Type B pancreatic cell (in vitro differentiated cells): ENCODE measurements around the gene PAFAH1B1. TPM values are rescaled to one million over a fixed set of nuclear protein-coding genes. Genes with fewer than 3 reads are reported as not detected.

Source experiments
- DNase-seq: peaks from one replicate; pipeline ENCODE4 v3.0.0; 2021; ENCODE audit warnings: mixed read lengths; ENCODE audit not compliant: unreplicated experiment; ENCODE audit errors: extremely low spot score
- H3K27ac Mint-ChIP-seq: 2 replicates; pipeline ENCODE4 v1.8.0; 2021; ENCODE audit warnings: mild to moderate bottlenecking, mixed read lengths
- H3K27me3 Mint-ChIP-seq: 2 replicates; pipeline ENCODE4 v1.8.0; 2021; ENCODE audit warnings: mixed read lengths
- H3K36me3 Mint-ChIP-seq: 2 replicates; pipeline ENCODE4 v1.8.0; 2021; ENCODE audit warnings: mixed read lengths
- H3K4me1 Mint-ChIP-seq: one replicate; pipeline ENCODE4 v1.8.0; 2021; ENCODE audit warnings: mixed read lengths; ENCODE audit not compliant: unreplicated experiment
- H3K4me3 Mint-ChIP-seq: 2 replicates; pipeline ENCODE4 v1.8.0; 2021; ENCODE audit warnings: mild to moderate bottlenecking, mixed read lengths
- H3K9me3 Mint-ChIP-seq: 2 replicates; pipeline ENCODE4 v1.8.0; 2021; ENCODE audit warnings: mixed read lengths
- total RNA-seq: library from RNA; stranded (reverse); gene quantifications from 2 replicates; pipeline ENCODE4 v1.2.1, GENCODE V29; 2021; ENCODE audit warnings: low replicate concordance
- TF ChIP-seq, protein P1 (sequence below): fragments of 200-600 bp; sonication (generic); conservative IDR thresholded peaks from 2 replicates; pipeline ENCODE4 v1.5.0; 2021; ENCODE audit warnings: antibody characterized with exemption, mild to moderate bottlenecking

The PAFAH1B1 gene
- total RNA-seq, 1 donor from 2014 or later = 126 TPM

DNA sequence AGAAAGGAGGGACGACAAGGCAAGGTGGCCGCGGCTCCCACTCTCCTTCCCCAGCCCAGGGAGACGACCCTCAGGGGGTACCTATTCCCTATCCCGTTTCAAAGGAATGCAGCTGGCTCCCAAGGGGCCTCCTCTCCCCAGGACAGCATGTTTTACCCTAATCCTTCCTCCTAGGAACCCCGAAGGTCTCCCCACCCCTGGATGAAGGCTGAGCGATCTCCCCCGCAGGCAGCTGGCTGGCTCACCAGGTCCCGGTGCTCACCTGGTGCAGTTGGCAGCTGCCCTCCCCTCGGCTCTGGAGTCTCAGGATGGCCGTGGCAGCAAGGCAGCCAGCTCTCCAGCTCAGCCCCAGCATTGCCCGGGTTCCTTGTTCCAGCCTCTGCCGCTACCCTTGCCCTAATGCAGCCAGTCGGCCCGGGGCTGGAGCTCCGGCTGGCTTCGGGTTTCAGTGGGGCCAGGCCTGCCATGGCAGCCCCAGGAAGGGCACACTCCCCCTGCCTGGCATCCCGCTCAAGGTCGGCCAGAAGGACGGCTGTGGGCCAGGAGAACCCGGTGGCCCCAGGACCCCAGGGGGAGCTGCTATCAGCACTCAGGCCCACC lies 113.6 kb downstream of the PAFAH1B1 start:
- H3K27me3 Mint-ChIP-seq = no peaks in the 10 kb centered on the region
- no peak overlapping the region for H3K27ac Mint-ChIP-seq
- TF ChIP-seq, protein P1, sequence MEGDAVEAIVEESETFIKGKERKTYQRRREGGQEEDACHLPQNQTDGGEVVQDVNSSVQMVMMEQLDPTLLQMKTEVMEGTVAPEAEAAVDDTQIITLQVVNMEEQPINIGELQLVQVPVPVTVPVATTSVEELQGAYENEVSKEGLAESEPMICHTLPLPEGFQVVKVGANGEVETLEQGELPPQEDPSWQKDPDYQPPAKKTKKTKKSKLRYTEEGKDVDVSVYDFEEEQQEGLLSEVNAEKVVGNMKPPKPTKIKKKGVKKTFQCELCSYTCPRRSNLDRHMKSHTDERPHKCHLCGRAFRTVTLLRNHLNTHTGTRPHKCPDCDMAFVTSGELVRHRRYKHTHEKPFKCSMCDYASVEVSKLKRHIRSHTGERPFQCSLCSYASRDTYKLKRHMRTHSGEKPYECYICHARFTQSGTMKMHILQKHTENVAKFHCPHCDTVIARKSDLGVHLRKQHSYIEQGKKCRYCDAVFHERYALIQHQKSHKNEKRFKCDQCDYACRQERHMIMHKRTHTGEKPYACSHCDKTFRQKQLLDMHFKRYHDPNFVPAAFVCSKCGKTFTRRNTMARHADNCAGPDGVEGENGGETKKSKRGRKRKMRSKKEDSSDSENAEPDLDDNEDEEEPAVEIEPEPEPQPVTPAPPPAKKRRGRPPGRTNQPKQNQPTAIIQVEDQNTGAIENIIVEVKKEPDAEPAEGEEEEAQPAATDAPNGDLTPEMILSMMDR = no peak
- peaks cover 21% of the 10 kb centered on the region for H3K4me1 Mint-ChIP-seq
- peaks cover 4% of the 10 kb centered on the region for H3K36me3 Mint-ChIP-seq
- no peaks in the 10 kb centered on the region for H3K9me3 Mint-ChIP-seq
- H3K4me3 Mint-ChIP-seq = no peak overlapping the region
- no peak for DNase-seq

DNA sequence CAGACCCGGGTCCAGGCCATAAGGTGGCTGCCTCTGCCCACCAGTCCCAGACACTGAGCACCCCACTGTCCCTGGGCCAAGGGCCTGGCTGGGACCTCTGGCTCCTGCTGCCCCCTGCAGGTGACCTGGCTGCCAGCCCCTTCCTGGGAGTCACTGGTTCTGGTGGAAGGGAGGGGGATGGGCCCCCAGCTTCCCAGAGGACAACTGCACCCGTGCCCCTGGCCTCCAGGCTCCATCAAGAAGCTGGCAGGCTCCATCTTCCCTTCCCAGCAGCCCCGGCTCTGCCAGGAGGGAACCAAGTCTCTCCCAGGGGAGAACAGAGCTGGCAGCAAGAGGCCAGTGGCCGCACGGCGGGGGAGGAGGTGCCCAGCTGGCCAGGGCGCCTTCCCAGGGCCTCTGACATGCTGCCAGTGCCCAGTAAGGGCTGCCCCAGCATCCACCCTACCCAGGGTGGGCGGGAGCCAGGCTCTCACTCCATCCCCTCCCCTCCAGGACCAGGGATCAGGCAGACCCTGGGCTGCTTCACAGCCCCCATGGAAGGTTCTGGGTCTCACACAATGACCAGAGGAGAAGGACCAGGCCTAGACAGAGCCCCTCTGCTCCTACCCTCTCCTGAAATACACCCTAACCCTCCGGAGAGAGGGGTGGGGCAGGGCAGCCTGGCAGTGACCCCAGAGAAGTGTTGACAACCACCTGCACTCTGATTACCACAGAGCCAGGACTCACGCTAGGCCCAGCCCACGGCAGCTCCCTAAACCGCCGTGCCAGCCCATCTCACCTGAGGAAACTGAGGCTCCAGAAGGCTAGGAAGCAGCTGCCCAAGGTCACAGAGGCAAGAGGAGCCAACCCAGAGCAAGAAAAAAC lies 114.5 kb downstream of the PAFAH1B1 start:
- Mint-ChIP-seq H3K4me1 (peaks cover 28% of the 10 kb centered on the region), H3K4me3 (peak overlapping the region; percentile 41), H3K9me3 (no peaks in the 10 kb centered on the region), H3K27me3 (no peaks in the 10 kb centered on the region), H3K36me3 (peaks cover 4% of the 10 kb centered on the region), H3K27ac (peak overlapping the region; percentile 55)
- DNase-seq = no peak
- TF ChIP-seq, protein P1 = peak; percentile 57

DNA sequence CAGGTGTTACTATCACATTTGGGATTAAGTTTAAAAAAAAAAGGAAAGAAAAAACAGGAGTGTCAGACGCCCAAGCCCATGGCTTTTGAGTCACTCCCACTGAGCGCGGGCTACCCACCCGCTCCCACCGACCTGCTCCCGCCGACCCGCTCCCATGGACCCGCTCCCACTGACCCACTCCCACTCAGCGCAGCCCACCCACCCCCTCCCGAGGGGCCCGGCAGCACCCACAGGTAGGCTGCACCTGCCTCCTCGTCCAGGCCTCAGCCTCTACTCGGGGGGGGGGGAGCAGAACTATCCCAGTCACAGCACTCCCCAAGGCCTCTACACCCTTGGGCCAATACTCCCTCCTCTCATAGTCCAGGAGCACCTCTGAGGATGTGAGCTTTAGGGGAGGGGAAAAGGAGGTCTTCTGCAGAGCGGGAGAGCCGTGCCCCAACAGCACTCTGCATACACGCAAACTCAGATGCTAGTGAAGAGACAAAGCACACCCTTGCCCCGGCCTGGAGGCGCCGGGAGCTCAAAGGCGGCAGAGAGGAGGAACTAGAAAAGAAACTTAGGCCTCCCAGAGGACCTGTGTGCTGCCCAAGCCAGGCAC lies 115.2 kb downstream of the PAFAH1B1 start:
- Mint-ChIP-seq H3K4me1 (peaks cover 28% of the 10 kb centered on the region), H3K9me3 (no peaks in the 10 kb centered on the region), H3K4me3 (peak overlapping the region; percentile 91), H3K27ac (peak overlapping the region; percentile 90), H3K36me3 (peaks cover 4% of the 10 kb centered on the region), H3K27me3 (no peaks in the 10 kb centered on the region)
- TF ChIP-seq, protein P1 = no peak
- DNase-seq = no peak

DNA sequence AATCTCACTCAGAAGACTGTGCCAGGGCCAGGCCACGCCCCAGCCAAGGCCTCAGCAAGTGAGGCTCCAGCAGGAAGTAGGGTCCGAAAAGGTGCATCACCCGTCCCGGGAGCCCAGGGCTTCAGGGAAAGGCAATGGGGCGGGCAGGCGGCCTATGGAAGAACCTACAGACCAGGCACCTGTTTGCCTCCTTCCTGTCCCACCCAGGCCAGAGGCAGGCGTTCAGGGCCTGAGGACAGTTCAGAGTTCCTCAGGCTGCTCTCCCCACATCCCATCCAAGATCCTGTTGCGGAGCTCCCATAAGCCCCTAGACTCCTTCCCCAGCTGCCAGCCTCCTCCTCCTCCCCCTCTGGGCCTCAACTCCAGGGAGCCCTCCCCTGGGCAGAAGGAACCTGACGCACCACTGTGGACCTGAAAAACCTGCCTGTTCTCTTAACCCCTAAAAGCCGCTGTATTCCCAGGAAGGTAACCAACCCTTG lies 115.8 kb downstream of the PAFAH1B1 start:
- DNase-seq = no peak
- H3K4me1 Mint-ChIP-seq = peaks cover 28% of the 10 kb centered on the region
- peak overlapping the region; percentile 90 for H3K27ac Mint-ChIP-seq
- peak overlapping the region; percentile 91 for H3K4me3 Mint-ChIP-seq
- H3K9me3 Mint-ChIP-seq = no peaks in the 10 kb centered on the region
- TF ChIP-seq, protein P1 = no peak
- H3K27me3 Mint-ChIP-seq = no peaks in the 10 kb centered on the region
- H3K36me3 Mint-ChIP-seq = peaks cover 4% of the 10 kb centered on the region

DNA sequence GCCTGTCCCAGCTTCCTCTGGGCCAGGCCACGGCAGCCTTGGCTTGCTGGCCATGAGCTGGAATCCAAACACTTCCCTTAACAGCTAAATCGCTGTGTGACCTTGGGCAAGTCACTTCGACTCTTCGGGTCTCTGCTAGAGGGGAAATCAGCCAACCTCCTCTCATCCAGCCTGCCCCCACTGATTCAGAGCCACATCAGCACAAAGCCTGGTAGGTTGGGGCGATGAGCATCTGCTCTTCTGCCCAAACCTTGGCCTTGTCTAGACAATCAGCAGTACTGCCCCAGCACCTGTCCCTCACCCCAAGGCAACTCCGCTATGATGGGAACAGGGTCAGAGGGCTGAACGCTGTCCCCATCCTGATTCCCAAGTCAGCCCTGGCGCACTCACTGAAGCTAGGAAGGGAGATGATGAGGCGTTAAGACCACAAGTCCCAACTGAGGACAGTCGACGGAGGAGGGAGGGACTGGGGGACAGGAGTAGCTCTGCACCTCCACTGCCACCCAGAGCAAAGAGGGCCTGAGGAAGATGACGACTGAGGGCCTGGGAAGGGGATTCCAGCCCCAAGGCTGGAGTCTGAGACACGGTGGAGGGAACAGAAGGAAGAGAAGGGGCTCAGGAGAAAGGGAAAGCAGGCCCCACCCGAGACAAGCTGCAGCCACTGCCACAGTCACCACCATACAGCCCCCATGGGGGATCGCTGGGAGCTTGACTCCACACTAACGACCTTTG lies 116.8 kb downstream of the PAFAH1B1 start:
- Mint-ChIP-seq H3K4me1 (peaks cover 27% of the 10 kb centered on the region), H3K27ac (peak overlapping the region; percentile 90), H3K36me3 (peaks cover 4% of the 10 kb centered on the region), H3K27me3 (no peaks in the 10 kb centered on the region), H3K9me3 (no peaks in the 10 kb centered on the region), H3K4me3 (peak overlapping the region; percentile 91)
- no peak for DNase-seq
- TF ChIP-seq, protein P1 = no peak
